Naive thymus-derived CD4-positive, alpha-beta T cell (primary cell): ENCODE data around the gene SHFL. TPM values are rescaled to one million over a fixed set of nuclear protein-coding genes. Genes with fewer than 3 reads are reported as not detected.

Experiments
- ATAC-seq: fragments of 150-1000 bp; cut with Tn5 transposase; 2 replicates; pipeline ENCODE4 v1.10.0; 2021; ENCODE audit warnings: mild to moderate bottlenecking, moderate library complexity
- CTCF ChIA-PET: fragments of 350-600 bp; sonication (Branson Sonifier 250); formaldehyde crosslinking; loops from one replicate; lab custom pipeline; 2021; ENCODE audit warnings: antibody characterized with exemption; lab: Charles Lee
- POLR2A ChIA-PET: fragments of 350-600 bp; sonication (Branson Sonifier 250); formaldehyde crosslinking; loops from one replicate; lab custom pipeline; 2021; ENCODE audit warnings: antibody characterized with exemption, inconsistent platforms; lab: Charles Lee
- DNase-seq, 9 donors: peaks; one replicate each; pipeline versions ENCODE4 v3.0.0 to v3.0.0-alpha.2; 2020 to 2022; ENCODE audit warnings: mixed read lengths in 1 of 9
- H3K27ac ChIP-seq: one replicate; pipeline ENCODE4 v1.7.0; 2013; ENCODE audit warnings: mild to moderate bottlenecking, low read depth, low read length, moderate library complexity
- H3K27me3 ChIP-seq, 2 donors: one replicate each; pipeline ENCODE4 v1.7.0; 2013; ENCODE audit warnings: low read length in 2 of 2, mild to moderate bottlenecking in 2 of 2, moderate library complexity in 2 of 2; ENCODE audit not compliant: control insufficient read depth in 2 of 2, insufficient read depth in 2 of 2
- H3K36me3 ChIP-seq, 3 experiments: 1 replicate in 2 of 3; 2 replicates in 1 of 3; pipeline ENCODE4 v1.7.0; 2013; ENCODE audit warnings: low read length in 3 of 3, mild to moderate bottlenecking in 3 of 3, moderate library complexity in 1 of 3; ENCODE audit not compliant: insufficient read depth in 3 of 3, control insufficient read depth in 2 of 3
- H3K4me1 ChIP-seq, 2 donors: one replicate each; pipeline ENCODE4 v1.7.0; 2013; ENCODE audit warnings: low read length in 2 of 2, mild to moderate bottlenecking in 2 of 2, moderate library complexity in 1 of 2; ENCODE audit not compliant: control insufficient read depth in 2 of 2, insufficient read depth in 2 of 2
- H3K4me3 ChIP-seq: 2 replicates; pipeline ENCODE4 v1.7.0; 2013; ENCODE audit warnings: mild to moderate bottlenecking, low read length
- H3K9me3 ChIP-seq, 3 experiments: 1 replicate in 2 of 3; 2 replicates in 1 of 3; pipeline ENCODE4 v1.7.0; 2013; ENCODE audit warnings: low read length in 3 of 3; ENCODE audit not compliant: control insufficient read depth in 2 of 3
- H3K27ac Mint-ChIP-seq, 9 donors: one replicate each; pipeline ENCODE4 v1.8.0; 2020 to 2022; ENCODE audit warnings: mixed read lengths in 9 of 9, mild to moderate bottlenecking in 8 of 9, moderate library complexity in 5 of 9, inconsistent platforms in 2 of 9
- H3K27me3 Mint-ChIP-seq, 5 donors: one replicate each; pipeline ENCODE4 v1.8.0; 2021 to 2022; ENCODE audit warnings: mixed read lengths in 5 of 5, mild to moderate bottlenecking in 1 of 5
- H3K36me3 Mint-ChIP-seq, 5 donors: one replicate each; pipeline ENCODE4 v1.8.0; 2020 to 2022; ENCODE audit warnings: mixed read lengths in 5 of 5, mild to moderate bottlenecking in 3 of 5, inconsistent platforms in 1 of 5
- H3K4me1 Mint-ChIP-seq, 7 donors: one replicate each; pipeline ENCODE4 v1.8.0; 2020 to 2022; ENCODE audit warnings: mixed read lengths in 7 of 7, mild to moderate bottlenecking in 3 of 7, inconsistent platforms in 1 of 7
- H3K4me3 Mint-ChIP-seq, 10 donors: one replicate each; pipeline ENCODE4 v1.8.0; 2020 to 2022; ENCODE audit warnings: mild to moderate bottlenecking in 10 of 10, mixed read lengths in 10 of 10, moderate library complexity in 6 of 10, inconsistent platforms in 2 of 10
- H3K9me3 Mint-ChIP-seq, 11 donors: one replicate each; pipeline ENCODE4 v1.8.0; 2020 to 2022; ENCODE audit warnings: mixed read lengths in 11 of 11, mild to moderate bottlenecking in 4 of 11, inconsistent platforms in 1 of 11, moderate library complexity in 1 of 11
- intact Hi-C, 2 donors: fragments of 100-400 bp; cut with micrococcal nuclease; formaldehyde crosslinking; loops; one replicate each; pipeline ENCODE4 v1.15.1; 2023
- microRNA-seq: library from miRNA; unstranded; fragments of <30 nt; microRNA quantifications from one replicate; pipeline ENCODE4 v1.2.0, GENCODE V29; 2022; ENCODE audit warnings: borderline microRNAs expressed
- polyA plus RNA-seq, 2 donors: library from polyadenylated mRNA; unstranded; fragments of 300-500 nt; fragmentation: Illumina TruSeq; gene quantifications; one replicate each; pipeline ENCODE4 v1.2.3, GENCODE V29; 2021
- total RNA-seq, 6 experiments: library from RNA in 5 of 6; stranded (reverse) in 5 of 6; gene quantifications; 1 replicate in 5 of 6; 2 replicates in 1 of 6; pipeline ENCODE4 v1.2.3 and lab custom pipeline; 2021 to 2026

The SHFL gene
- total and polyA plus RNA-seq, 7 experiments from 2014 or later = 37.0 to 112 (median 77.2) TPM

DNA sequence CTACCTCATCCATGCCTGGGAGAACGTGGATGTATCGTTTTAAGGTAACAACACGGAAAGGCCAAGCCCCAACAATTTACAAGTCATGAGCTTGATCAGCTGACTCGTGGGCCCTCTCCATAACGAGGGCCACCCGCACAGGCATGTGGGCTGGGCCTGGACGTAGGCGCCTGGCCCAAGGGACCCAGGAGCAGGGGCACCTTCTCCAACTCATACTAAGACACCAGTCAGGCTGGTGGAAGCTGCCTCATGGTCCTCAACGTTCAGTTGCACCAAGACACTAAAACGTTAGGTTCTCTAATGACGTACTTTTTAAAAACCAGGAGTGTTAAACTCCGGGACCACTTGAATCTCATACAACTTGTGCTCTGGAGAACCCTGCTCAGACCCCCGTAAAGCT lies 55.4 kb downstream of the SHFL start:
- Histone ChIP-seq H3K9me3 (no peaks in the 10 kb centered on the region), H3K4me1 (peaks cover 41 to 49% of the 10 kb centered on the region in 2 donors), H3K27me3 (no peaks in the 10 kb centered on the region), H3K4me3 (peak overlapping the region; percentile 16), H3K36me3 (peaks cover 15 to 80% (median 36%) of the 10 kb centered on the region in 3 experiments), H3K27ac (peak overlapping the region; percentile 82)
- H3K27ac Mint-ChIP-seq = peak overlapping the region; percentile 62 to 100 (median 99)
- intact Hi-C loops = no loop called here
- no peak for ATAC-seq
- ChIA-PET CTCF (interaction anchor here (1.3 to 2.9 kb wide), 6 partner anchors 9 to 210 kb away, joined by 3 to 18 read pairs (median 8); partner anchors contain the start of genes ANGPTL6 and PPAN), POLR2A (interaction anchor here (0.6 to 3.4 kb wide), 8 partner anchors 11 to 78 kb away, joined by 3 to 34 read pairs (median 6); partner anchors contain the start of genes EIF3G and PPAN)
- no peaks in the 10 kb centered on the region for H3K9me3 Mint-ChIP-seq
- DNase-seq = no peak
- H3K36me3 Mint-ChIP-seq = peaks cover 12 to 59% (median 24%) of the 10 kb centered on the region in 5 donors
- H3K27me3 Mint-ChIP-seq = no peaks in the 10 kb centered on the region
- peak overlapping the region in 8 of 10 donors; percentile 23 to 90 (median 60) for H3K4me3 Mint-ChIP-seq
- peaks cover 10 to 57% (median 40%) of the 10 kb centered on the region in 7 donors for H3K4me1 Mint-ChIP-seq

DNA sequence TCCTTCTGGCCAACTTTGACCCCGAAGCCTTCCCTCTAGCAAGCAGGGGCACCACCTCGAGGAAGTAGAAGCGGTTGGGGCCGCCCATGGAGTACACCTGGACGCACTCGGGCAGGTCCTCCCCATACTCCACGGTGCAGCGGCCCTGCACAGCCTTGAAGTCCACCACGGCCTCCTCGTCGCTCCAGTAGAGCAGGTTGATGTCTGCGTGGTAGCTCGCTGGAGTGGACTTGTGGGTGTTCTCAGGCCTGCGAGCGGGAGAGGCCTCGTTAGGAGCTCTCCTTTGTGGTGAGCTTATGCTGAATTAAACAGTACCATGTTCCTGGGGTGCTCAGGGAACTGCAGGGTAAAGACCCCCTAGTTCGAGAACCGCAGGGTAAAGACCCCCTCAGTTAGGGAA lies 55.9 kb downstream of the SHFL start:
- Mint-ChIP-seq H3K4me1 (peaks cover 8 to 58% (median 42%) of the 10 kb centered on the region in 7 donors), H3K4me3 (peak overlapping the region; percentile 43 to 94 (median 84)), H3K27ac (peak overlapping the region; percentile 96 to 100 (median 99)), H3K9me3 (no peaks in the 10 kb centered on the region), H3K27me3 (no peaks in the 10 kb centered on the region), H3K36me3 (peaks cover 11 to 60% (median 26%) of the 10 kb centered on the region in 5 donors)
- H3K27me3 ChIP-seq = no peaks in the 10 kb centered on the region
- CTCF ChIA-PET = interaction anchor here (1.5 to 2.9 kb wide), 7 partner anchors 9 to 210 kb away, joined by 5 to 18 read pairs (median 10); partner anchors contain the start of genes ANGPTL6 and ICAM1
- POLR2A ChIA-PET = interaction anchor here (0.7 to 3.4 kb wide), 12 partner anchors 9 to 94 kb away, joined by 3 to 34 read pairs (median 5); partner anchors contain the start of genes EIF3G and PPAN
- DNase-seq (no peak), ATAC-seq (no peak)
- intact Hi-C loops = loop anchor here in 1 of 2 donors (1.0 to 2.0 kb wide), 7 partner anchors 23 to 108 kb away; partner anchors contain the start of genes DNMT1, EIF3G, PPAN and SHFL
- peak overlapping the region; percentile 82 for H3K27ac ChIP-seq
- H3K4me3 ChIP-seq = peak overlapping the region; percentile 16
- H3K9me3 ChIP-seq = no peaks in the 10 kb centered on the region
- H3K36me3 ChIP-seq = peaks cover 20 to 80% (median 33%) of the 10 kb centered on the region in 3 experiments
- peaks cover 41 to 49% of the 10 kb centered on the region in 2 donors for H3K4me1 ChIP-seq

Small RNA genes within 50 kb of the gene (microRNA-seq; reads per million reads assigned to microRNA genes)
- gene MIR5589 = not detected

Other genes starting within 250 kb of the SHFL start
- 10 to 100 TPM in 3 of 5 experiments, 1 to 10 TPM in 2; 6.2 to 19.4 (median 14.9) TPM for gene OLFM2, start 149.8 kb upstream of the SHFL start, total RNA-seq
- gene OLFM2, start 149.8 kb upstream of the SHFL start, polyA plus RNA-seq = 10 to 100 TPM in 1 of 2 donors, 1 to 10 TPM in 1; 9.2 to 15.9 TPM
- gene COL5A3, start 75.8 kb upstream of the SHFL start, total RNA-seq = 1 to 10 TPM in 1 of 5 experiments, under 1 TPM in 3, not detected in 1; 0.05 to 1.9 (median 0.09) TPM
- not detected for gene COL5A3, start 75.8 kb upstream of the SHFL start, polyA plus RNA-seq
- gene RDH8, start 72.8 kb upstream of the SHFL start, total RNA-seq = not detected
- not detected for gene RDH8, start 72.8 kb upstream of the SHFL start, polyA plus RNA-seq
- gene ANGPTL6, start 16.4 kb downstream of the SHFL start, total RNA-seq = 1 to 10 TPM in 3 of 5 experiments, under 1 TPM in 2; 0.68 to 1.7 (median 1.0) TPM
- gene ANGPTL6, start 16.4 kb downstream of the SHFL start, polyA plus RNA-seq = under 1 TPM; 0.23 to 0.48 TPM
- 100 to 1,000 TPM in 4 of 5 experiments, 10 to 100 TPM in 1; 87.6 to 122 (median 109) TPM for gene PPAN, start 20.0 kb downstream of the SHFL start, total RNA-seq
- gene PPAN, start 20.0 kb downstream of the SHFL start, polyA plus RNA-seq = 10 to 100 TPM; 24.9 to 46.6 TPM
- 10 to 100 TPM; 41.0 to 89.3 (median 58.9) TPM for gene P2RY11, start 25.4 kb downstream of the SHFL start, total RNA-seq
- gene P2RY11, start 25.4 kb downstream of the SHFL start, polyA plus RNA-seq = 1 to 10 TPM; 2.7 to 3.1 TPM
- 100 to 1,000 TPM; 242 to 356 (median 328) TPM for gene EIF3G, start 33.6 kb downstream of the SHFL start, total RNA-seq
- gene EIF3G, start 33.6 kb downstream of the SHFL start, polyA plus RNA-seq = 100 to 1,000 TPM; 240 to 294 TPM
- gene DNMT1, start 108.6 kb downstream of the SHFL start, total RNA-seq = 100 to 1,000 TPM; 175 to 334 (median 194) TPM
- gene DNMT1, start 108.6 kb downstream of the SHFL start, polyA plus RNA-seq = 100 to 1,000 TPM; 113 to 153 TPM
- 1 to 10 TPM; 3.4 to 6.8 (median 5.2) TPM for gene S1PR2, start 145.0 kb downstream of the SHFL start, total RNA-seq
- gene S1PR2, start 145.0 kb downstream of the SHFL start, polyA plus RNA-seq = under 1 TPM; 0.64 to 0.81 TPM
- 10 to 100 TPM; 36.8 to 70.5 (median 43.0) TPM for gene MRPL4, start 165.9 kb downstream of the SHFL start, total RNA-seq
- 10 to 100 TPM; 24.9 to 34.1 TPM for gene MRPL4, start 165.9 kb downstream of the SHFL start, polyA plus RNA-seq
- 10 to 100 TPM in 3 of 5 experiments, 1 to 10 TPM in 2; 3.6 to 47.2 (median 16.3) TPM for gene ICAM1, start 184.8 kb downstream of the SHFL start, total RNA-seq
- gene ICAM1, start 184.8 kb downstream of the SHFL start, polyA plus RNA-seq = 1 to 10 TPM; 1.2 to 3.9 TPM
- 1 to 10 TPM in 3 of 5 experiments, under 1 TPM in 2; 0.40 to 3.7 (median 1.2) TPM for gene ICAM4, start 200.6 kb downstream of the SHFL start, total RNA-seq
- under 1 TPM; 0.52 to 0.55 TPM for gene ICAM4, start 200.6 kb downstream of the SHFL start, polyA plus RNA-seq
- 1 to 10 TPM in 1 of 5 experiments, under 1 TPM in 2, not detected in 2; 0.46 to 2.4 (median 0.48) TPM for gene ICAM5, start 203.6 kb downstream of the SHFL start, total RNA-seq
- gene ICAM5, start 203.6 kb downstream of the SHFL start, polyA plus RNA-seq = not detected
- 10 to 100 TPM in 1 of 5 experiments, 1 to 10 TPM in 4; 1.2 to 11.4 (median 6.2) TPM for gene ZGLP1, start 223.5 kb downstream of the SHFL start, total RNA-seq
- gene ZGLP1, start 223.5 kb downstream of the SHFL start, polyA plus RNA-seq = under 1 TPM in 1 of 2 donors, not detected in 1; 0.22 TPM
- gene FDX2, start 229.7 kb downstream of the SHFL start, total RNA-seq = 10 to 100 TPM in 2 of 5 experiments, 1 to 10 TPM in 3; 5.7 to 10.5 (median 9.3) TPM
- 10 to 100 TPM; 18.3 to 19.4 TPM for gene FDX2, start 229.7 kb downstream of the SHFL start, polyA plus RNA-seq
- gene RAVER1, start 247.2 kb downstream of the SHFL start, total RNA-seq = 10 to 100 TPM; 43.2 to 81.1 (median 50.2) TPM
- gene RAVER1, start 247.2 kb downstream of the SHFL start, polyA plus RNA-seq = 10 to 100 TPM; 15.6 to 31.9 TPM